GM19455 (cell line): ENCODE measurements around the gene MYH15.
A peak's percentile ranks its signal among the peaks of the same experiment; 100 is the strongest.

Experiments used
- ATAC-seq: cut with Tn5 transposase; IDR thresholded peaks from one replicate; pipeline ENCODE4 v1.9.1; 2021; ENCODE audit not compliant: unreplicated experiment

Gene MYH15

DNA sequence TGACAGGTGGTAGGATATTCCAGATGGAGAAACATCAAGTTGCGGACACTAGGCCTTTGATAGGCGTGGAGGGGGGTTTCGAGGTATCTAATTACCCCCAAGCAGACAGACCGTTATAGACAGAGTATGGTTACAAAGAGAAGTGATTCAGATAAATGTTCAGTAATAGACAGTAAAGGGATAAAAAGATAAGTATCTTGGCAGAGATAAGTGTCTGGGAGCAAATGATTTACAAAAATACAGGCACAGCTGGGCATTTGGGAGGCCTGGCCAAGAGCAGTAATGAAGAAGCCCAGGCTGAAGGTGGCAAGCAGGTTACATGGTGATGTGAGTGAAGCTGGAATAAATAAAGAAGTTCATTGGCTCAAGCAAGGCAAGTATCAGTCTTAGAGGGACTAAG, 659 bp upstream of the MYH15 start:
- no peak for ATAC-seq

DNA sequence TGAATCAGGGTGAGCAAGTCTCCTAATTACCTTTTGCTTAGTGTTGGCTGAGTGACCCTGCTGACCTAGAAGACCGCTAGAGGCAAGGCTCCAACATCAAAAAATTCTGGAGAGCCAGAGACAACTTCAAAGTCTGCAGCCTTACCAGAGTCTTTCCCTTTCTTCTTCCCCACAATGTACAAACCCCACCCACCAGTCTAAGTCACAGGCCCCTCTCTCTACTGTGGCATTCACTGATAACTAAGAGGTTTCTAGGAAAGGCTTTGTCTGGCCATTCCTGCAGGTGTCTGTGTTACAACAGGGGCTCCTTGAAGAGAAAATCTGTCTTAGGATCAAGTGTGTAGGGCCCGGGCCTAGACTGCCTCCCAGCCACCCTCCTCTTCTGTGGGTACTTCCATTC, 525 bp downstream of the MYH15 start:
- no peak for ATAC-seq

DNA sequence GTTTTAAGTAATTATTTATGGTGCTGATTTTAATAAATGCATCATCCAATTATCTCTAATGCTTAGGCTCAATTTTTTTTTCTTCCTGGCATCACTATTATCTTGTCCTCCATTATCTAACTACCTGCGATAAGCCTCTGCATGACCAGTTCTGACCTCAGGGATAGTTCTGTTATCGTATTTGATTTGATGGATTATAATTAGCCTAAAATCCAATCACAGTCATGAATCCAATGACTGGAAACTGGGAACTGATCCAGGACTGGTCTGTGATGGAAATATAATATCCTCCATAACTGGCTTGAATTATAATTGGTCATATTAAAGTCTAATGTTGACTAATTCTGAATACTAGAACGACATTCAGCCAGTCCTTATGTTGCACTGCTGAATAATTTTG, 1.1 kb downstream of the MYH15 start:
- ATAC-seq, result no peak

DNA sequence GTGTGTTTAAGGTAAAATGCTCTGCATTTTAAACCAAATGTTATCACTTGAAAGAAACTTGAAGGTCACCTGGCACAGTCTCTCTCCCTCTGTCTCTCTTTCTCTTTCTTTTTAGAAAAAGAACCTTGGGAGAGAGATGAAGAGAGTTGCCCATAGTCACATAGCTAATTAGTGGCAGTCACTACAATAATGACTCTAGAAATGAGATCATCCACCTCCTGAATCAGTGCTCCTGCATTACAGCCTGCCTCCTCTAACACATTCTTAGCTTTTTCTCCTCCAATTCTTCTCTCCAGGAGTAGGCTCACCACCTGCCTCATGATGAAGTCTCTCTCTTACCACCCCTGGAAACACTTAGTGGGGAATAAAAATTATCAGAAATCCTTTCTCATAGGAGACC, 2.5 kb downstream of the MYH15 start:
- ATAC-seq, result no peak

DNA sequence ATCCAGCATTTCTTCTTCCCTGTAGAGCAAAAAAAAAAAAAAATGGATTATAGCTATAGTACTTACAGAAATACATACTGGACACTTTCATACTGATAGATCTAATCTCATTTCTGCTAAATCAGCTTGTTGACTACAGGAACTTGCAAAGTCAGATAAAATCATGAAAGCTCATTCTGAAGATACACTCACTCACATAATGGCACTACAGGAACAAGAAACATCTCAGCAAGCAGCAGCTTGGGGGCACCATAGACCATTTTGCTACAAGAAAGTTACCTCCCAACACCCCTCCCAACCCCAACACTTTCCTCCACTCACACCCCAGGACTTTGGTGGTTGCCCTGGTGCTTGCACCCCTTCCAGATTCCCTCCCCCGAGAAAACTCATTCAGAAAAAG, 4.6 kb downstream of the MYH15 start:
- no peak for ATAC-seq

DNA sequence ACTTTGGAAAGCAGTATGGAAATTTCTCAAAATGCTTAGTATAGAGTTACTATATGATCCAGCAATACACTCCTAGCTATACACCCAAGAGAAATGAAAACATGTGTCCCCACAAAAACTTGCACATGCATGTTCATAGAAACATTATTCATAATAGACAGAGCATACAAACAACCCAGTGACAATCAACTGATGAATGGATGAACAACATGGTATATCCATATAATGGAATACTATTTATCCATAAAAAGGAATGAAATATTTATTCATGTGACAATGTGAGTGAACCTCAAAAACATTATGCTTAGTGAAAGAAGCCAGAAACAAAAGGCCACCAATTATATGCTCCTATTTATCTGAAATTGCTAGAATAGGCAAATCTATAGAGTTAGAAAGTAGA, 6.7 kb downstream of the MYH15 start:
- ATAC-seq, result no peak

DNA sequence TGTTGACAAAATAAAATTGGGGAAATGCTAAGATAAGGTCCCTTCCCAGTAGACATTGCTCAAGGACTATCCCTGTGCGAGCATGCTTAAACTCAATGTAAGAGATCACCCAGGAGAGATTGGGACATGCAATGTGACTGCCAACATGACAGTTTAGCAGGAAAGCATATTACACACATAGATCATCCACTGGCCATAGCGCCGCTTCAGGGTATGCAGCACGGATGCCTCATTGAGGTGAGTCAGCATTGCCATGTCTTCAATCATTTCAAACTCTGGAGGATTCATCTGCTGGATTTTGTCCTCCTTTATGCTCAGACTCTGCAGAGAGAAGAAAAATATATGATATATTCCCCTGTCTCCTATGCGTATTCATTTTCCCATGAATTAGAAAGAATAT, 8.9 kb downstream of the MYH15 start:
- ATAC-seq, result no peak

DNA sequence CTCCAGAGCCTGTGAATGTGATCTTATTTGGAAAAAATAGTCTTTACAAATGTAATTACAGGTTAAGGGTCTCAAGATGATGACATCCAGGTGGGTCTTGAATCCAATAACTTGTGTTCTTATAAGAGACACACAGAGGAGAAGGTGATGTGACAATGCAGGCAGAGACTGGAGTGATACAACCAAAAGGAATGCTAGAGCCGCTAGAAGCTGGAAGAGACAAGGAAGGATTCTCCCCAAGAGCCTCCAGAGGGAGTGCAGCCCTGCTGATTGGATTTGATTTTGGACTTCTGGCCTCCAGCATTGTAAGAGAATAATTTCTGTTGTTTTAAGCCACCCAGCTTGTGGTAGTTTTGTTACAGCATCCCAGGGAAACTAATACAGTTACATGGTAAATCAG, 9.7 kb downstream of the MYH15 start:
- no peak for ATAC-seq

DNA sequence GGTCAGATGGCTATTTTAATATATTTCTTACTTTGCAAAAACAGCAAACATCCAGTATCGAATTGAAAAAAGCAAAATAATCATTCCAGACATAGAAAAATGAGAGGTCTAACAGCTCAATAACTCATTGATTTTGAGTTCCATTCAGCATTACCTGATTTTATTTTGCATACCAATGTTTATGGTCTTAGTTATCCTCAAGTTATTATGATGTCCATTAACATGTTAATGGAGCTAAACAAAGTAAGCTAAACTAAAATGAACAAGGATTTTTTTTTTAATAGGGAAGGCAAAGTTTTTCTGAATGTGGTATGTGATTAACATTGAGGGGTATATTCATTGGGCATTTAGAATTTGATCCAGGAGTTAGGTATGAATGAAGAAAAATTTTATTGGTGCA, 13.1 kb downstream of the MYH15 start:
- no peak for ATAC-seq

DNA sequence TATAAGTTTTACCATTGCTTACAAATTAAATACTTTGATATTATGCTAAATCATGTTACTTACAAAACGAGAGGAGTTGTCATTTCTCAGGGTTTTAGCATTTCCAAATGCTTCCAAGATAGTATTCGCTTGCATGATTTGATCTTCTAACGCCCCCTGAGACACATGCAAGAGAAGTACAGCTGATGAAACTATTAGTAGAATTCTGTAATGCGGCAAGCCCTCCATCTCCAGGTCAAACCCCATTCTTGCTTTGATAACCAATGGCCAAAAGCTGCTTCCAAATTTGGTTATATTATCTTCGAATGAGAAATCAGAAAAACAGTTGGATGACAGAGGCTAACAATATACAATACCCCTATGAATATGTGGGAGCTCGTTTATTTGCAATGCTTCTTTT, 14.7 kb downstream of the MYH15 start:
- ATAC-seq, result no peak

DNA sequence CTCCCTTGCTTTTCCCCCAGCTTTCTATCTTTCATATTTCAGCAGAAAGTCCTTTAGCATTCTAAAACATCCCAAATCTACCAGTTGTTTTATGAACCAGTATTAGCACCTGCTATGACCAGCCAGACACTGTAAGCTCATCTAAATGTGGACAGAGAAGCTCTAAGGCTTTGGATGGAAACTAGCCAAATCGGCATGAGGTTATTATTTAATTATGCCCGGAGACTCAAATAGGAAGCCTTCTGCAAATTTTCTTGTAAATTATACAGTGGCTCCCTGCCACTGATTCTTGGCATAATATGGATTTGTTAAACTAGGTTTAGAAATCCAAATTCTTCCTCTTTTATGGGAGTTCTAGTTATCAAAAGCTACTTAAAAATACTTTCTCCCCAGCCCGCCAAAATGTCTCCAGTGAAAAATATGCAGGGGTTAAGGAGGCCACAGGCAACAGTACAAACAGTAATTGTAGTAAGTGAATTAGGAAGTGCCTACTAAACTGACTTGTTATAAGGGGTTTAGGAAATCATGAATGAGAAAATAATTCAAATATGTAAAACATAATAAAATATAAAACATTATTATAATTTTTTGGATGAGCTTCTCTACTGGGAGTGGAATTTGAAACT, 15.4 kb downstream of the MYH15 start:
- ATAC-seq, result no peak

DNA sequence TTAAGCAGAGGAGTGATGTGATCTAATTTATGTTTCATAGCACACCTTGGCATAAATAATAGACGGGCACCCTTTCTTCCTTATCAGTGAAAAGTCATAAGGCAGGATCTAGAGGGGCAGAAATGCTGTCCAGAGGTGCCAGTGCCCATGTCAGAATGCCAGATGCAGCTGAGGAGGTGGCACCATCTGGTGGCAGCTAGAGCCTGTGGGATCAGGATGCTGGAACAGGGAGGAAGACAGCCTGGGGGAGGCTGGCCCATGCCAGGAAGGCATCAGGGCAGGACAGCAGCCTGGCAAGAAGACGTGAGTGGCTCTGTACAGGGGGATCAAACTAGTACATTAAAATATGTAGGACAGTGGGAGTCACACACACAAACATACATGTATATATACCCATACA, 16.5 kb downstream of the MYH15 start:
- ATAC-seq, result no peak

DNA sequence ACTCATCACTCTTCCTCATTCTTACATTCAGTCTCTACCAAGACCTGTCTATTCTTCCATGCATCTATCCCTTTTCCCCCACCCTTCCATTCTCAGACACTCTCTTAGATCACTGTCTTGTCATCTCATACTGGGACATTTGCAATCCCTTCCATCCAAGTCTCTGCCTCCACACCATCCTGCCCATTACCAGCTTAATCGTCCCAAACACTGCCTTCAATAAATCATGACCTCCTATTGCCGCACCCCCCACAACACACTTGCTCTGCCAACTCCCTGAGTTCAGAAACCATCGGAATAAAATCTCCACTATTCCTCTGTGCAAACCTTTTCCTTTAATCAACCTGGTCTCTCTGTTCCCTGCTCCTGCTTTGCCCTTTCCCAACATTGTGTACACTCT, 18.9 kb downstream of the MYH15 start:
- no peak for ATAC-seq

DNA sequence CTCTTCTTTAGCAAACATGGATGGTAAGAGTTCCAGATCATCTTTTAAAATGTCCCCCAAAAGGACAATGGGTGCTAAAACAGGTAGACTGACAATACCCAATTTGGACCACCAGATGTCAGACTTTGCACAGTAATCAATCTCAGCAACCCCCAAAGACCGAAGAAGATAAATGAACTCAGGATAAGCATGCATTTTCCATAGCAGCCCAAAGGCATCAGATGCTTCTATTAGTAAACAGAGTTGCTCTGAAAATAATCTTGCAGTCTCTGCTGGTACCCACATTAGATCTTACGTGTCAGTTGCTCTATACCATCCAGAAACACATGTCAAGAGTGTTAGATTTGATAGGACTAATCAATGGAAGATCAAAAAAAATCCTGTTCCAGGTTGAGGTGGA, 20.6 kb downstream of the MYH15 start:
- peak; percentile 82 for ATAC-seq

DNA sequence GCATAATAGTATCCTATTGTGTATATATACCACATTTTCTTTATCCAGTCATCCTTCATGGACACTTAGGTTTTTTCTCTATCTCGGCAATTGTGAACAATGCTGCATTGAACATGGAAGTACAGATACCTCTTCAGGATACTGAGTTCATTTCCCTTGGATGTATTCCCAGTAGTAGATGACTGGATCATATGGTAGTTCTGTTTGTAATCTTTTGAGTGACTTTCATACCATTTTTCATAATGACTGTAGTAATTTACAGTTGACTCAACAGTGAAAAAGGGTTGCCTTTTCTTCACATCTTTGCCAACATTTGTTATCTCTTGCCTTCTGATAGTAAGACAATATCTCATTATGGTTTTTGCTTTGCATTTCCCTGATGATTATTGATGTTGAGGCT, 21.8 kb downstream of the MYH15 start:
- ATAC-seq, result no peak

DNA sequence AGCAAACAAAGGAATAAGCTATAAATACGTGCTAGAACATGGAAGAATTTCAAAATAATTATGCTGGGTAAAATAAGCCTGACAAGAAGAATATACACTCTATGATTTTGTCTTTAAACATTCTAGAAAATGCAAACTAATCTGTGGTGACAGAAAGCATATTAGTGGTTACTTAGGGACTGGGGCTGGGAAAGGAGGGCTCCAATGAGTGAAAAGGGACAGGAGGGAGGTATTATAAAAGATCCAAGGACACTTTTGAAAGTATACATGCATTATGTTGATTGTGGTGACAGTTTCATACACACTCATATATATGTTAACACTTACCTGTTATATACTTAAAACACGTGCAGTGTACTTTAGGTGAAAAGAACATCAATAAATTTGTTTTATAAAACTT, 23.0 kb downstream of the MYH15 start:
- ATAC-seq, result no peak

DNA sequence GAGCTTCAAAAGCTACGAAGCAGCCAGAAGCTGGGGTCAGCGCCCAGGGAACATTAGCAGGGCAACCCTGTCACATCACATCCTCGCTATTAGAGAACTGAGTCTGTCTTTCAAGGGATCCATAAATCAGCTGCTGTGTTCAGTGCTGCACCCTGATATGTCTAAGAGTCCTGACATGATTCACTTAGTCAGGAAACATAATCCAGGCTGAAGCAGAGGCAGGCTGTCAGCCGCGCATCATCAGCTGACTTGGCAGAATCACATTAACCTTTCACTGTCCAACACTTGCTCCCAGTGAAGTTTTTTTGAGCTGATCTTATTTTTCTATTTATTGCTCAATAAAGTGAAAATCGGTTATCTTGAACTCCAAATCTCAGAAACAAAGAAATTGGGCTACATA, 23.5 kb downstream of the MYH15 start:
- ATAC-seq, result no peak

DNA sequence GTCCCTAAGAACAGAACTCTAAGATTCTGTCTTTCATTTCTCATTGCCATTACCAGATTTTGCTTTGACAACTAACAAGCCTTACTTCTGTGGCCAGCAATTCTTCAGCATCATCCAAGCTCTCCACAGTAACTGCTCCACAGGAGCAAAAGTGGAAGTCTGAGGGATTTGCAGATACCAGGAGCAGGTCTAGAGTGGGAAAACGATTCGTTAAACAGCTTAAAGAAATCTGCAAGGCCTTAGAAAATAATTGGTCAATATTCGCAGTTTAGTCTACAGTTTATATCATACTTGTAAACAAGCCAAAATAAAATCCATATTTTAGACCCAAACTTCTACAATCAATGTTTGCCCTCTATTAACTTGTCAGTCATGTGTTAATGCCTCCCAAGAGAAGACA, 24.1 kb downstream of the MYH15 start:
- ATAC-seq, result no peak

DNA sequence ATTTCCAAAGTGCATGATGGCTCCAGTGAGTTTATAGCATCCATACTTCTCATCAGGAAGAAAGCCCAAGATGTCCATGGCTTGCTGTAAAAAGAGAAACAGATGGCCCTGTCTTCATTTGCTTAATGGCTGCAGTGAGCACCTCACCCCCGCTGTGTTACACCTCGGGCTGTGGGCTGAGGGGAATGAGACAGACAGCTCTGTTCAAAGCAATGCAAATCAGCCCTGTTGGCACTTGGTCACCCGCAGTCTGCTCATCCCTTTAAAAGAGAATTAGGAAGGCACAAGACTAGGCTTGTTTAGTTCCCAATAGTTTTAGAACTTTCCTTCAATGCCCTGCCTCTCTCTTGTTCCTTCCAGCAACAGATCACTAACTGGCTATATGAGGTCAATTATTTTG, 25.2 kb downstream of the MYH15 start:
- no peak for ATAC-seq

DNA sequence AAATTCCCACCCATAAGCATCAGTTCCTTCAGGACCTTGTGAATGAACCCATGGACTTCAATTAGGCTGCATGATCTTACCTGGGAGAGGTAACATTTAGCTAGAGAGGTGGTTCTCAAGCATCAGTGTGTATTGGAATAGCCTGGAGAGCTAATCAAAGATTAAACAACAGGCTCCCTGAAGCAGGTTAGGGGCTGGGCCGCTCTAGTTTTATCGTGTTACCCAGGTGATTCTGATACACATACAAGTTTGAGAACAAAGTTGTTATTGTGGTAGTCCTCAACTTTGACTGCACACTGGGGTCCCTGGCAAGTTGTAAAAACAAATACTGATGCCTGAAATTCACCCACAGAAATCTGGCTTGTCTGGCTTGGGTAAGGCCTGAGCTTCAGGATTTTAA, 31.2 kb downstream of the MYH15 start:
- no peak for ATAC-seq

DNA sequence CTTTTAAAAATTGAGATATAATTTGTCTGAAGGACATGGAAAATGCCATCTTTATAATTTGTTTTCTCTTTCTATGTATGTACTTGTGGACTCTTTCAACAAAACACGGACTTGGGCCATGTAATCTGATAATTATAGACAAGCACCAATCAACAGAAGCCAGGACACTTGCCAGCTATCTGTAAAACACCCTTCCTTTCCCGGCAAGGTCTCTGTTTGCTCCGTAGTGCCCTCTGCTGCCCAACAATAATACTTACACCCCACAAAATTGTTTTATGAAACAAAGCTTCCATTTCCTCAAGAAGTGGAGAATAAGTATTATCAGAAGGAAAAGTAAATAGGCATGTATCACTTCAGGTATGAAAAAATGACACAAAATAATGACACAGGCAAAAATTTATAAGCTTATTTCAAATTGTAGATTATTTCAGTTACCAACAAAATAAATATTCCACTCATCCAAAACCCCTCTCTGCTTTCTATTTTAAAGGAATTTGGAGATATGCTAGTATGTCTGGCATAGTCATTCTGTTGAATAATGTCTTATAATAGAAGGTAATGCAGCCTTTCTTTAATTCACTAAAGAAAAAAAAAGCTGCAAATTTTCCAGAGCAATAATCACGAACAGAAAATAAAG, 32.8 kb downstream of the MYH15 start:
- ATAC-seq, result peak; percentile 76

DNA sequence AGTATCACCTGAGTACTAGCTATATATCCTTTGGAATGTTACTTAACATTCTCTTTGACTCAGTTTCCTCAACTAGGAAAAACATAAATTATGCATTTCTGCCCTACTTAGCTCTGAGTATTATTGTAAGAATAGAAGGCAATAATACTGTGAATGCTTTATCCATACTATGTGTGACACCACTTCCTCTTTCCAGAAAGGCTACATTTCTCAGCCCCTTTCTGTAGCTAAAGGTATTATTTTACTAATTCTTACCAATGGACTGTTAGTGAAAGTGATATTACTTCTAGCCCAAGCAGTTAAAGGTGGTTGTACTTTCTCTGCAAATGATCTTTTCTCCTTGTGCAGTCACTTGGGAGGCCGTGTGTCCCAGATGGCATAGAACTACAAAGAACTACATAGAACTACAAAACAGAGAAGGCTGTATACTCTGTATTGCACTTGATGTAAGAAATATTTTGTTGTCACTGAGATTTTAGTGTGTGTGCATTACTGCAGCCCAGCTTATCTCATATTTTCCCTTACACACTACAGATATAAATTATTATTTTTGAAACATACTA, 35.1 kb downstream of the MYH15 start:
- no peak for ATAC-seq

DNA sequence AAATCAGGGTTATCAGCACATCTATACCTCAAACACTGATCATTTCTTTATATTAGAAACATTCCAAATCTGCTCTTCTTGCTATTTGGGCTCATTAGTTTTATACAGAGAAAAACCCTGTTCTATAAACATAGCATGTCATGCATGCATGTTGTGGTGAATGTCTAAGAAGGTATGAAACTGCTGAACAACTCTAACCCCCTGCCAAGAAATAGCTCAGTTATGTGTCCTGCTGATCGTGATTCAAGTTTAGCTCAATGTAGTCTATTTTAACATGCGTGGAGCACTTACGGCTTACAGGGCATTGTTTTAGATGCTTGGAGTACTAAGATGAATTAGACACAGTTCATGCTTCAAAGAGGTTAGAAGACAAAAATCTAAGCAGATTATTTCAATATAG, 35.8 kb downstream of the MYH15 start:
- ATAC-seq, result no peak
